ENCODE measurements around the gene KCTD1.

The KCTD1 gene

GRCh38 chr18:26548415-26549262 lies at the start of gene KCTD1:
Gene KCTD1, minus strand, starts transcription at chr18:26548553. Its CDS starts 17 bp downstream, at chr18:26548536.
- DNase-seq (ENCODE audit: low read depth), result peak; percentile 29

- no peak for DNase-seq (ENCODE audit: low read depth)
Measured at GRCh38 chr18:26593365-26594320, 45.3 kb upstream of the KCTD1 start.

GRCh38 chr18:26584745-26585144 lies 36.4 kb upstream of the KCTD1 start:
- no peak for DNase-seq (ENCODE audit: low read depth)

- DNase-seq (ENCODE audit: low read depth), result no peak
Measured at GRCh38 chr18:26579941-26580618, 31.7 kb upstream of the KCTD1 start.

GRCh38 chr18:26575865-26576217 lies 27.5 kb upstream of the KCTD1 start:
- no peak for DNase-seq (ENCODE audit: low read depth)

- no peak for DNase-seq (ENCODE audit: low read depth)
Measured at GRCh38 chr18:26574958-26575864, 26.9 kb upstream of the KCTD1 start.

GRCh38 chr18:26568926-26569665 lies 20.7 kb upstream of the KCTD1 start:
- no peak for DNase-seq (ENCODE audit: low read depth)

- DNase-seq (ENCODE audit: low read depth), result no peak
Measured at GRCh38 chr18:26568513-26568912, 20.2 kb upstream of the KCTD1 start.

- DNase-seq (ENCODE audit: low read depth), result no peak
Measured at GRCh38 chr18:26566874-26567555, 18.7 kb upstream of the KCTD1 start.

GRCh38 chr18:26565514-26565913 lies 17.2 kb upstream of the KCTD1 start:
- DNase-seq (ENCODE audit: low read depth), result no peak

- DNase-seq (ENCODE audit: low read depth), result no peak
Measured at GRCh38 chr18:26563024-26563423, 14.7 kb upstream of the KCTD1 start.

- no peak for DNase-seq (ENCODE audit: low read depth)
Measured at GRCh38 chr18:26562568-26562967, 14.2 kb upstream of the KCTD1 start.

GRCh38 chr18:26561769-26562168 lies 13.4 kb upstream of the KCTD1 start:
- DNase-seq (ENCODE audit: low read depth), result no peak

GRCh38 chr18:26556573-26556972 lies 8.2 kb upstream of the KCTD1 start:
- DNase-seq (ENCODE audit: low read depth), result no peak

GRCh38 chr18:26555804-26556553 lies 7.6 kb upstream of the KCTD1 start:
- DNase-seq (ENCODE audit: low read depth), result no peak

- DNase-seq (ENCODE audit: low read depth), result no peak
Measured at GRCh38 chr18:26553943-26554342, 5.6 kb upstream of the KCTD1 start.

GRCh38 chr18:26551695-26552081 lies 3.3 kb upstream of the KCTD1 start:
- DNase-seq (ENCODE audit: low read depth), result no peak

GRCh38 chr18:26550998-26551694 lies 2.8 kb upstream of the KCTD1 start:
- no peak for DNase-seq (ENCODE audit: low read depth)
